GM18502 (cell line): Measurements from ENCODE around the gene GPS2.

Experiments used
- ATAC-seq: cut with Tn5 transposase; IDR thresholded peaks from one replicate; pipeline ENCODE4 v1.9.1; 2021; ENCODE audit warnings: mild to moderate bottlenecking; ENCODE audit not compliant: unreplicated experiment, poor library complexity

GPS2 gene

DNA sequence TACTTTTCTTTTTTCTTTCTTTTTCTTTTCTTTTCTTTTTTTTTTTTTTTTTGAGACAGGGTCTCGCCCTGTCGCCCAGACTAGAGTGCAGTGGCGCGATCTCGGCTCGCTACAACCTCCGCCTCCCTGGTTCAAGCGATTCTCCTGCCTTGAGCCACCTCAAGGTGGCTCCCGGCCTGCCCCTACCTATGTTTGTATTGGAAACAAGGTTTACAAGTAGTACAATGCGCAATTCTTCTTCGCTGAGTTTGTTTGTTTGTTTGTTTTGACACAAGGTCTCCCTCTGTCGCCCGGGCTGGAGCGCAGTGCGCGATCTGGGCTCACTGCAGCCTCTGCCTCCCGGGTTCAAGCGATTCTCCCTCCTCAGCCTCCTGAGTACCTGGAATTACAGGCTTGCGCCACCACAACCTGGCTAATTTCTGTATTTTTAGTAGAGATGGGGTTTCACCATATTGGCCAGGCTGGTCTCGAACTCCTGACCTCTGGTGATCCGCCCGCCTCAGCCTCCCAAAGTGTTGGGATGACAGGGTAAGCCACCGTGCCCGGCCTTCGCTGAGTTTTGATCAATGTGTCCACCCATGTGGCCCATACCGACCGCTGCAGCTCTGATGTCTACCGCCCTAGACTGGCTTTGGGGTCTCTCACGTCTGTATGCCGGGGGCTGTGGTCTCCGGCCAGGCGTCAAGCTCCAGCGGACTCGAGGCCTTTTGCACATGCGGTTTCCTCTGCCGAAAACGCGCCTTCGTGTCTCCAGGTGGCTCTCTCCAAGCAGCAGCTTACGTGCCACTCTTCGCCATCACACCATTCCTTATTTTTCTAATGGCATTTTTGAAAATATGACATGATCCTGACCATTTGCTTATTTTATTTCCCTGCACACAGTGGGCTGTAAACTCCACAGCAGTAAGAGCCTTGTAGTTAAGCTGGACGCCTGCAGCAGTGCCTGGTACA lies 19.7 kb downstream of the GPS2 start:
- ATAC-seq = no peak

DNA sequence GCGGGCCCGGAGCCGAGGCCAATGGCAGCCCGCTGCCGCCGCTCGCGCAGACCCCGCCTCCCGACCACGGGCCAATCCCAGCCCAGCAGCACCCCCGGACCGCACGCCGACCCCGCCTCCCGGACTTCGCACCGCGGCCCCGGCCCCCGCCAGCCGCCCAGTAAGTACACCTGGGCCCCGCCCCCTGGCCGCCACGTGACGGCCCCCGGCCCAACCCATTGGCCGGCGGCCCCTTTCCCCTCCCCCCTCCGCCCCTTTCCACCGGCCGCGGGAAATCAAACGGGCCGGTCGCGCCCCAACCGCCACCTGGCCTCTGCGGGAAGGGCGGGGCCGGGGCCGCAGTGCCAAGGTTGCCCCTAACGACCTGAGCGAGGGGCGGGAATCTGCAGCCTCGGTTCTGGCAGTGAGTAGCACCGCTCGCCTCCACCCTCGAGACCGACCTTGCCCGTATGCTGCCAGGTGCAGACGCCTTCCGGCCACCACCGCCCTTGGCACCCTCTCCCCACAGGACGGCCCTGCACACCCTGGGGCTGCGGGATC lies 20.5 kb downstream of the GPS2 start, which contains the start of gene YBX2:
TSS of gene YBX2 (minus strand) at position 26 of the 540 bp plus-strand sequence. CDS start 139 bp downstream, outside the sequence.
- ATAC-seq = no peak

DNA sequence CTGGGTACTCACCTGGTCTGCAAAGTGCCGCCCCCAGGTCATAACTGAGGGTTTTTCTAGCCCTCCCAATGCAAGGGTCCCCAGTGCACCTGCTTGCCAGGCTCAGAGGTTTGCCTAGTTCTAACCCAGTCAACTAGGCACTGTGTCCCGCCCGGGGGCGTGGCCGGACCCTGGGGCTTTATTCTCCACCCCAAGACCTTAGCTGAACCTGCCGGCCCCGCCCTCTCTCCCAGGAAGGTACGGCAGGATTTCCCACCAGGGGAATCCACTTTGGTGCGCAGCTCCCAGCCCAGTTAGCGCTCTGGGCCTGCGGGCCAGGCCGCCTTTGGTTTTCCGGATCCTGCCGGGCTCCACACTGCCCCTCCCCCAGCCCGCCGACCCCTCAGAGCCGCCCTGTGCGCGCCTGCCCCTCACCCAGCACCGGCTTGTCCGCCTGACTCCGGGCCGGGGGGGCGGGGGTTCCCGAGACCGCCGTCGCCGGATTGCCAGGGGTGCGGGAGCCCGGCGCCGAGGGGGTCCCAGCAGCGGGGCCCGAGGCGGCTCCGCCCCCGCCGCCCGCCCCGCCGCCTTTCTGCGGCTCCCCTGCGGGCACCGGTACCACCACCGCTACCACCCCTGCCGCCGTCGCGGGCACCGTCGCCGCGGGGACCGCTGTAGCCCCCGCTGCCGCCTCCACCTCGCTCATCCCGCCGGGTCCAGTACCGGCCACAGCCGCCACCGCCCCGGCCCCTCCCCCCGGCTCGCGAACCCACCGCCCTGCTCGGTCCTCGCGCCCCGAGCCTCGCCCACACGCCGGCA lies 21.1 kb downstream of the GPS2 start:
- no peak for ATAC-seq

GRCh38 chr17:7293159-7293558 lies 22.0 kb downstream of the GPS2 start:
- ATAC-seq = no peak

DNA sequence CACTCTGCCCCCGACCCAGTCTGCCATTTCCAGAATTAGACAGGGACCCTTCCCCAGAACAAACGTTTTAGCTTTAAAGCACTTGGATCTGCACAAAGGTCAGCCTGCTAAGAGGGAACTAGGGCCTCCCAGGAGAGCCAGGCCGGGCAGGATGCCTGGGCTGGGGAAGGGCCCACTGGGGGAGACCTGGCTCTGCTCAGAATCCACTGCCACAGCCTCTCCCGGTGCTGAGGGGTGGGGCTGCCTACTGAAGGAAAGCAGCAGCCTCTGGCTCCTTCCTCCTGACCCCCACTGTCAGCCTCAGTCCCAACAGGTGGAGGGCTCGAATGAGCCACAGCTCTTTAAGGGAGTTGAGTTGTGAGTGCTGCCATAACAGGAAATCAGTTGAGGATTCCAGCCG lies 22.4 kb downstream of the GPS2 start:
- ATAC-seq = no peak

- no peak for ATAC-seq
Measured at GRCh38 chr17:7292194-7292593, 23.0 kb downstream of the GPS2 start.

DNA sequence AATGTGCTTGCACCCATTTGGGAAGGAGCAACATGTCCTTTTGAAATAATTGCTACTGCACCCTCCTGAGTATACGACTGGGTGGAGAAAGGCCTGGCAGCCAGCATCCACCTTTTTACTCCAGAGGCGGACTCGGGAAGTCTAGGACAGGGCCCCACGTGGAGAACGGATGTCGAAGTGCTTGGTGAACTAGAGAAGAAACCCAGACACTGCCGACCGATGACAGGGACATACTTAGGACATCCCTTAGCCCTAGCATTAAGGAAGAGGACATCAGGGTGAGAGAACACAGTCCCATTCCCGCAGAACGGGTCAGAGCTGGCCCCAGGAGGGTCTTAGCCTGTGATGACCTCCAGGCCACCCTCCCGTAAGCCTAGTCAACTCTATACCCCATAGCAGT lies 24.5 kb downstream of the GPS2 start:
- ATAC-seq = no peak

DNA sequence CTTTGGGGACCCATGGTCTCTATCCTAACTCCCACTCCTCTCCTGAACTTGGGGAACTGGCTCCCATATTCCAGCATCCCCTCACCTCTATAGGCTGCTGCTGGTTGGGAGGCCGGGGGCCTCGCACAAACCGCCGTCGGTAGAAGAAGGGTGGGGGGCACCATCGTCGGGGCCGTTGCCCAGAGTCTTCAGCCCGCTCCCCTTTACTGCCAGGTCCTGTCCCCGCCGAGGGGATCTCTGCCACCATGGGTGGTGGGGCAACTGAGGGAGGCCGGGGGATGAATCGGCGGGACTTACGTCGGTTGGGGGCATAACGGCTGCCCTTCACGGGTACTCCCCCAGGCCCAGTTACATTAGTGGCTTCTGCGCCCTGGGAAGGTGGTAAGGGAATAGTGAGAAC lies 25.0 kb downstream of the GPS2 start:
- ATAC-seq = no peak

DNA sequence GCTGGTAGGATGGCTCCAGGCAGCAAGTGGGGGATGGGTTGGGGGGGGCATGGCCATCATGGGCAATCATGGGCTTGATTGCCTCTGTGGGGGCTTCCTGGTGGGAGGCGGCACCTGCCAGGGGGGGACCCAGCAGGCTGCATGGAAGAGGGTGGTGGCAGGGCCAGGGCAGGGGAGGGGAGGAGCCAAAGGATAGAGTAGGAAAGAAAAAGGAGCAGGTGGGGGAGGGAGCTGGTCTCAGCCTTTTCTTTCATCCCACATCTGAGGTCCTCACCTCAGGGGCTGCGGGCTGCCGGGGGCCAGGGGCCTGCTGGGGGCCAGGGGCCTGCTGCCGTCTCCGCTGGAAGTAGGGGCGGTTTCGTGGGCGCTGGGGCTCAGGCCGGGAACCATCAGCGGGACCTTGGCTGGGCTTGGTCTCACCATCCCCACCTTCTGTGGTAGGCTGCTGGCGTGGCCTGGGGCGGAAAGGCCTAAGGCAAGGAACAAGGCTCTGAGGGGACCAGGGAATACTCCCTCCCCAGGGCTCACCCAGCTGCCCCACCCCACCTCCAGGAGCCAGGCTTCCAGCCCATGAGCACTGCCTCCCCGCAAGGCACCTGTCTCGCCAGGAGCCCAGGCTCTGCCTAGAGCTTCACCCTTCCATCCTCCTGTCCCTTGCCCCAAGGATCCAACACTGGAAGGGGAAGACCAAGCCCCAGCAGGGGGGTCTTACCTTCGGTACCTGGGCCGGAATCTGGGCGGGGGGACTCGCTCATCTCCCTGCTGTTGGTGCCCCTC lies 25.7 kb downstream of the GPS2 start:
- ATAC-seq = no peak

DNA sequence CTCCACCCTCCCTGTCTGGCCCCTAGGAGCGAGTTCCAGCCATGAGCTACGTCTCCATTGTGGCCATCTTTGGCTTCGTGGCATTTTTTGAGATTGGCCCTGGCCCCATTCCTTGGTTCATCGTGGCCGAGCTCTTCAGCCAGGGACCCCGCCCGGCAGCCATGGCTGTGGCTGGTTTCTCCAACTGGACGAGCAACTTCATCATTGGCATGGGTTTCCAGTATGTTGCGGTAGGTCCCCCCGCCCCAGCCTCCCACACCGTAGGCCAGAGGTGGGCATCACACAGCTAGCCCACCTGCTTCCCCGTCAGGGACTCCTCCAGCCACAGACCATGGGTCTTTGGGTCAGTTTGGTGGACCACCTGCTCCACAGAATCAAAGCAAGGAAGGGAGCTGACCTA lies 29.5 kb downstream of the GPS2 start:
- no peak for ATAC-seq

GRCh38 chr17:7284911-7285310 lies 30.2 kb downstream of the GPS2 start:
- no peak for ATAC-seq

DNA sequence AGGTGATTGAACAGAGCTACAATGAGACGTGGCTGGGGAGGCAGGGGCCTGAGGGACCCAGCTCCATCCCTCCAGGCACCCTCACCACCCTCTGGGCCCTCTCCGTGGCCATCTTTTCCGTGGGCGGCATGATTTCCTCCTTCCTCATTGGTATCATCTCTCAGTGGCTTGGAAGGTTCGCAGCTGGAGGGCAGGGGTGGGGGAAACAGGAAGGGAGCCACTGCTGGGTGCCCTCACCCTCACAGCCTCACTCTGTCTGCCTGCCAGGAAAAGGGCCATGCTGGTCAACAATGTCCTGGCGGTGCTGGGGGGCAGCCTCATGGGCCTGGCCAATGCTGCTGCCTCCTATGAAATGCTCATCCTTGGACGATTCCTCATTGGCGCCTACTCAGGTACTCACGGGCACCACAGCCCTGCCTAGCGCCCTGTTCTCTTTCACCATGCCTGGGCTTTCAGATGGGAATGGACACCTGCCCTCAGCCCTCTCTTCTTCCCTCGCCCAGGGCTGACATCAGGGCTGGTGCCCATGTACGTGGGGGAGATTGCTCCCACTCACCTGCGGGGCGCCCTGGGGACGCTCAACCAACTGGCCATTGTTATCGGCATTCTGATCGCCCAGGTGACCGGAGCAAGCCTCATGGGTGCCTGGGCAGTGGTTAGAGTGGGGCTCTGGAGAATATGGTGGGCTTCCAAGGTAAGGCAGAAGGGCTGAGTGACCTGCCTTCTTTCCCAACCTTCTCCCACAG lies 31.5 kb downstream of the GPS2 start:
- no peak for ATAC-seq

DNA sequence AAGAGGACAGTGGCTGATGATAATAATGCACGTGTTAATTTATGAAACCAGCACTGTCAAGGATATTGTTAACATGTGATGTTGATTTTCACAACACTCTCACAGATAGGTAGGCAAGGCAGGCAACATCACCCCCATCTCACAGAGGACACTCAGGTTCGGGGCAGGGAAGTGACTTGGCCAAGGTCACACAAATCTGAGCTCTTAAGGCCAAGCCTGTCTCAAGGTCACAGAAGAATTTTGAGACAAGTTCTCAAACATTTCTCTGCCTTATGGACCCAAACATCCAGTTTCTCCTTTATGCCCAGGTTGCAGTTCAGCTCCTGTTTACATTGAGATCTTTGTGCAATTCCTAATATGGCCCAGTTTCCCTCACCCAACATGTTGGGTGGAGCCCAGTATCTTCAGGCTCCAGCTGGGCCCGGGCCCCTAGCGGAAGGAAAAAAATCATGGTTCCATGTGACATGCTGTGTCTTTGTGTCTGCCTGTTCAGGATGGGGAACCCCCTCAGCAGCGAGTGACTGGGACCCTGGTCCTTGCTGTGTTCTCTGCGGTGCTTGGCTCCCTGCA lies 32.3 kb downstream of the GPS2 start:
- no peak for ATAC-seq

DNA sequence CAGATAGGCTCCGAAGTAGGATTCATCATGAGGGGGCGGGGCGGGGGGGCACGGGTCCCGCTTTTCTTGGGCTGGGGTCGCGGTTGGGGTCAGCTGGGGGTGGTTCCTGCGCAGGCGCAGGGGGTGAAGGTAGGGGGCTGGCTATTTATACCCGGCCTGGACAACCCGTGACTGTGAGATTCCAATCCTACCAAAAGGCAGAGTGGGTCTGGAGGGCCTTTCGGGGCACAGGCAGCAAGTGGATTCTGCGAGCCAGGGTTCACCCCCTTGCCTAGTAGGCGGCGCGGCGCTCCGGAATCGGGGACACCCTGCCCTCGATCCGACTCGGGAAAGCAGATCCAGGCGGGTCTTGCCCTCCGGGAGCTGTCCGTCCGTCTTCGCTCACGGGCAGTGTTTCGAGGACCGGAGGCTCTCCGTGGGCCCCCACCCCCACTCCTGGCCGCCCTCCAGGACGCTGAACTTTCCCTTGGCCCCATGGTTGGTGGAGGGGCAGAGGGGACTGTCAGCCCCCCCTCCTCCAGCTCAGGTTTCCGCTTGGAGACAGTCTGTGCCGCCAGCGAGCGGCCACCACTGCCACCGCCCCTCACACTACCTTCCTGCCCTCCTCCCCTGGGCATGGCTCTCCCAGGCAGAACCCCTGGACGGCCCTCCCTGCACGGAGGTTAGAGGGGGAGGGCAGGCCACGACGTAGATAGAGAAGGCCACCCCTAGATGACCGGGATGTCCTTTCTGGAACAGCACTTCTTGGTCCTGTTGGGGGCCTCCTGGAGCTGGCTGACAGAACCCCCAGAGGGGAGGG lies 33.0 kb downstream of the GPS2 start:
- ATAC-seq = no peak

GRCh38 chr17:7281074-7281952 lies 33.8 kb downstream of the GPS2 start, which contains the start of gene SLC2A4:
SLC2A4 (plus strand) TSS chr17:7281718; CDS start chr17:7281935, 217 bp downstream.
- ATAC-seq = peak; percentile 58

GRCh38 chr17:7280519-7281073 lies 34.6 kb downstream of the GPS2 start:
- peak; percentile 62 for ATAC-seq

GRCh38 chr17:7279448-7279847 lies 35.7 kb downstream of the GPS2 start:
- ATAC-seq = no peak
